ENCODE measurements around the gene DAZAP1. TPM values are rescaled to one million over a fixed set of nuclear protein-coding genes. Genes with fewer than 3 reads are reported as not detected.

DAZAP1 gene
- total RNA-seq, 1 experiment from 2014 or later = 151 TPM

DNA sequence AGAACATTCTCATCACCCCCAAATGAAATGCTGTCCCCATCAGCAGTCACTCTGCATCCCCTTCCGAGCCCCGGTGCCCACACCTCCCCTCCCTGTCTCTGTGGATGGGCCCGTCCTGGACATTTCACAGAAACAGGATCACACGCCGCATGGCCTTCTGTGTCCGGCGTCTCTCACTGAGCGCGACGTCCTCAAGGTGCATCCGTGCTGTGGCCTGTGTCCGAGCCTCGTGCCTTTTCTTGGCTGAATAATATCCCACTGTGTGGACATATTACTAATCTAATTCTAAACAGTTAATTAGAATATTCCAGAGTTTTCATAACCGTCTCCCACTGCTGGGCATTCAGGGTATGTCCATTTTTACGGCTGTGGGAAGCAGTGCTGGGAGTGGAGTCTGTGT lies 15.0 kb upstream of the DAZAP1 start:
- Mint-ChIP-seq H3K36me3 (ENCODE audit: insufficient read depth, unreplicated experiment) (peaks cover 24% of the 10 kb centered on the region), H3K9me3 (ENCODE audit: low read depth, unreplicated experiment) (no peaks in the 10 kb centered on the region), H3K27ac (ENCODE audit: unreplicated experiment) (no peak overlapping the region), H3K27me3 (ENCODE audit: unreplicated experiment) (no peaks in the 10 kb centered on the region), H3K4me3 (ENCODE audit: low read depth, unreplicated experiment) (no peak overlapping the region), H3K4me1 (ENCODE audit: low read depth, unreplicated experiment) (no peaks in the 10 kb centered on the region)
- no TSS peak for BruUV-seq (replicated peaks)
- intact Hi-C loops (cut with micrococcal nuclease; ENCODE audit: unreplicated experiment) = no loop called here
- TF ChIP-seq, protein P1, sequence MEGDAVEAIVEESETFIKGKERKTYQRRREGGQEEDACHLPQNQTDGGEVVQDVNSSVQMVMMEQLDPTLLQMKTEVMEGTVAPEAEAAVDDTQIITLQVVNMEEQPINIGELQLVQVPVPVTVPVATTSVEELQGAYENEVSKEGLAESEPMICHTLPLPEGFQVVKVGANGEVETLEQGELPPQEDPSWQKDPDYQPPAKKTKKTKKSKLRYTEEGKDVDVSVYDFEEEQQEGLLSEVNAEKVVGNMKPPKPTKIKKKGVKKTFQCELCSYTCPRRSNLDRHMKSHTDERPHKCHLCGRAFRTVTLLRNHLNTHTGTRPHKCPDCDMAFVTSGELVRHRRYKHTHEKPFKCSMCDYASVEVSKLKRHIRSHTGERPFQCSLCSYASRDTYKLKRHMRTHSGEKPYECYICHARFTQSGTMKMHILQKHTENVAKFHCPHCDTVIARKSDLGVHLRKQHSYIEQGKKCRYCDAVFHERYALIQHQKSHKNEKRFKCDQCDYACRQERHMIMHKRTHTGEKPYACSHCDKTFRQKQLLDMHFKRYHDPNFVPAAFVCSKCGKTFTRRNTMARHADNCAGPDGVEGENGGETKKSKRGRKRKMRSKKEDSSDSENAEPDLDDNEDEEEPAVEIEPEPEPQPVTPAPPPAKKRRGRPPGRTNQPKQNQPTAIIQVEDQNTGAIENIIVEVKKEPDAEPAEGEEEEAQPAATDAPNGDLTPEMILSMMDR (IDR thresholded peaks at IDR 0.05; ENCODE audit: unreplicated experiment) = no peak
- CTCF ChIA-PET = no interaction called here
- no peak for DNase-seq

DNA sequence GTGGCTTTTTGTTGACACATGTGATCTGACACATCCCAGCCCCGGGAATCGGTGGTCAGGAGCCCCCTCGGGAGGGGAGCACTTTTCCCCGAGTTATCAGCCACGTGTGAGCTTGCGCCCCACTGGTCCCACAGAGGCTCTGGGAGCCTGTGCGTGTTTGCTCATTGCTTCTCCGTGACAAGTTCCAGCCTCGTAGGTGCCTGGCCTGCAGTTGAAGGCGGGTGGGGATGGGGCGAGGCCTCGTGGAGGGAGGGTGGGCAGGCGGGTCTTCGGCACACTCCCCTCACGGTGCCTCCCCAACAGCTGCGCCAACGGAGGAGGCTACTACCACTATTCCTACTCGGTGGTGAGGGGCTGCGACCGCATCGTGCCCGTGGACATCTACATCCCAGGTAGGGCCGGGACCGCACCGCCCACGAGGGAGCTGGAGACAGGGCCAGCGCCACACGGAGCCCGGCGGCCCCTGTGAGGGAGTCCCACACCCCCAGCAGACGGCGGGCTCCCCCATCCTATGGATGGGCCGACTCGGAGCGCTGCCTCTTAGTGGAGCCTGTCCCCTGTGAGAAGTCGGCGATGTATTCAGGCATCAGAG lies 14.4 kb upstream of the DAZAP1 start:
- intact Hi-C loops (cut with micrococcal nuclease; ENCODE audit: unreplicated experiment) = no loop called here
- DNase-seq = no peak
- Mint-ChIP-seq H3K4me1 (ENCODE audit: low read depth, unreplicated experiment) (no peaks in the 10 kb centered on the region), H3K4me3 (ENCODE audit: low read depth, unreplicated experiment) (no peak overlapping the region), H3K27me3 (ENCODE audit: unreplicated experiment) (no peaks in the 10 kb centered on the region), H3K27ac (ENCODE audit: unreplicated experiment) (no peak overlapping the region), H3K36me3 (ENCODE audit: insufficient read depth, unreplicated experiment) (peaks cover 25% of the 10 kb centered on the region), H3K9me3 (ENCODE audit: low read depth, unreplicated experiment) (no peaks in the 10 kb centered on the region)
- CTCF ChIA-PET = no interaction called here
- TF ChIP-seq, protein P1 (IDR thresholded peaks at IDR 0.05; ENCODE audit: unreplicated experiment) = no peak
- BruUV-seq (replicated peaks) = no TSS peak

DNA sequence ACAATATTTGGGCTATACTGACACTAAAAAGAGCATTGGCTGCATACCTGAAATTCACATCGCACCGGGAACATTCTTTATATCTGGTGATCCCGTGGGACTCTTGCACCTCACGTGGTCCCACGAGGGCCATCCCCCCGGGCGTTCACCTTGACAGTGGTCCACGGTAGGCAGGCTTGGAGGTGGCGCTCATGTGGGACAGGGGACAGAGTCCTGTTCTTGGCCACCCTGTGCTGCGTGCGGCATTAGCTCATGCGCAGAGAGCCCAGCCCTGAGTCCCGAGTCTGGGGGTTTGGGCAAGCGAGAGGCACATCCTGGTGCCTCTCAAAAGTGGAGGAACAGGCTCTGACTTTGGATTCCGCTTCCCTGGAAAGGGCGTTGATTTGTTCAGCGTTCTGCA lies 13.5 kb upstream of the DAZAP1 start:
- Mint-ChIP-seq H3K4me1 (ENCODE audit: low read depth, unreplicated experiment) (no peaks in the 10 kb centered on the region), H3K4me3 (ENCODE audit: low read depth, unreplicated experiment) (no peak overlapping the region), H3K27ac (ENCODE audit: unreplicated experiment) (no peak overlapping the region), H3K9me3 (ENCODE audit: low read depth, unreplicated experiment) (no peaks in the 10 kb centered on the region), H3K27me3 (ENCODE audit: unreplicated experiment) (no peaks in the 10 kb centered on the region), H3K36me3 (ENCODE audit: insufficient read depth, unreplicated experiment) (peaks cover 32% of the 10 kb centered on the region)
- DNase-seq = no peak
- no TSS peak for BruUV-seq (replicated peaks)
- TF ChIP-seq, protein P1 (IDR thresholded peaks at IDR 0.05; ENCODE audit: unreplicated experiment) = no peak
- CTCF ChIA-PET = no interaction called here
- intact Hi-C loops (cut with micrococcal nuclease; ENCODE audit: unreplicated experiment) = no loop called here

DNA sequence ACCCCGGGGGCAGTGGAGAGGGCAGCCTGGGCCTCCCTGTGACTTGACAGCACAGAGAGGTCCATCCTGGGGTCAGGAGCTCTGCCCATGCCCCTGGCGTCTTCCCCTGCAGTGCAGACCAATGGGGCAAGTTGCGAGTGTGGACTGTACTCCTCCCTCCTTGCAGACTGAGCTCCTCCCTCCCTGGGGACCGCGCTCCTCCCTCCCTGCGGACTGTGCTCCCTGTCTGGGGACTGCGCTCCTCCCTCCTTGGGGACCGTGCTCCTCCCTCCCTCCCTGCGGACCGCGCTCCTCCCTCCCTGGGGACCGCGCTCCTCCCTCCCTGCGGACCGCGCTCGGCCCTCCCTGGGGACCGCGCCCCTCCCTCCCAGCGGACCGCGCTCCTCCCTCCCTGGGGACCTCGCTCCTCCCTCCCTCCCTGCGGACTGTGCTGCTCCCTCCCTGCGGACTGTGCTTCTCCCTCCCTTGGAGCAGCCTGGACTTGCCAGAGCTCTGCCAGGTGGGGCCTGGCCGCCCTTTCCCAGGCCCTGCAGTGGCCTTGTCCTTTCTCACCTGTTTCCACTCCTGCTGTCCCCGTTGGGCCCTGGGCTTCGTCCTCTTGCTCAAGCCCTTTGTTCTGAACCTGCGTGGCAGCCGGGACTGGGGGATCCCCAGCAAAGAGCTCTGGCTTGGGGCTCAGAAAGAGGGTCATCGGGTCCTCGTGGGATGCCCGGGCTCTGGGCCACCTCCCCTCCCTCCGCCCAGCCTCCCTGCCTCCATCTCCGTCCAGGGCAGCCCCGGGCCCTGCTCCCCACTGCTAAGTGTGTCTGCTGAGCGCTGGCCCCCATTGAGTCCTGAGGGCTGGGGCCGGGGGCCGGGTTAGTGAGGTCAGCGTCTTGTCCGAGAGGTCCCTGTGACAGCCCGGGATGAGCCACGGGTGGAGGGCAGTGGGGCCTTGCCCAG lies 12.9 kb upstream of the DAZAP1 start:
- CTCF ChIA-PET = no interaction called here

More for the DNA sequence above, 12.9 kb upstream of the DAZAP1 start:
- H3K27me3 Mint-ChIP-seq (ENCODE audit: unreplicated experiment) = no peaks in the 10 kb centered on the region
- TF ChIP-seq, protein P1 (IDR thresholded peaks at IDR 0.05; ENCODE audit: unreplicated experiment) = no peak
- H3K4me3 Mint-ChIP-seq (ENCODE audit: low read depth, unreplicated experiment) = no peak overlapping the region
- peaks cover 32% of the 10 kb centered on the region for H3K36me3 Mint-ChIP-seq (ENCODE audit: insufficient read depth, unreplicated experiment)
- BruUV-seq (replicated peaks) = no TSS peak
- no peak for DNase-seq
- intact Hi-C loops (cut with micrococcal nuclease; ENCODE audit: unreplicated experiment) = no loop called here
- no peaks in the 10 kb centered on the region for H3K4me1 Mint-ChIP-seq (ENCODE audit: low read depth, unreplicated experiment)
- H3K9me3 Mint-ChIP-seq (ENCODE audit: low read depth, unreplicated experiment) = no peaks in the 10 kb centered on the region
- H3K27ac Mint-ChIP-seq (ENCODE audit: unreplicated experiment) = no peak overlapping the region

All from Calu3 (cell line).